ENCODE results near the gene ITGA3.

DNA sequence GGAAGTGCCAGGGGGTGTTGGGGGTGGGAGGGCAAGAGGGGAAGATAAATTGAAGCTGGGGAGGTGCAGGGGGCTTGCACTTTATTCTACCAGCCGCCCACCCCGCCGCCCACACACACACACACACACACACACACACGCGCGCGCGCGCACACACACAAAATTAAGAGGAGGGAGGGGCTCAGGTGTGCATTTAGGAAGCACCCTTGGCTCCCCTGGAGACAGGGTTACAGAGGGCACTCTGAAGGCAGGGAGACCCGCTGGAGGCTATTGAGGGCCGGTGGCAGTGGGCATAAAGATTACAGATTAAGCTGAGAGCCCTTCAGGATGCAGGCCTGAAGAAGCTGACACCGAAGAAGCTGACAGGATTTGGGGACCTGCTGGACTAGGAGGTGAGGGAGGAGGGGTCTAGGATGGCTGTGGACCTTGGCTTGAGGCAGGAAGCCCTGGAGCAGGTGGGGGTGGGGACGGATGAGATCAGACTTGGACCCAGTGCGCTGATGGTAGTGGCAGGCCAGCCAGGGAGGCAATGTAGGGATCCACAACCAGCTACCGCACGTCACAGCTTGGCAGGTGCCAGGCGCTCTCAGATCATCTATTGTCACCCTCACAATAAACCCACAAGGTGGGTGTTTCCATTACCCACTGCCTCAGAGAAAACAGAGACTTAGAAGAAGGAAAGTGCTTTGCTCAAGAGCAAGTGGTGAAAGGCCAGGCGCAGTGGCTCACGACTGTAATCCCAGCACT lies 74.8 kb downstream of the ITGA3 start:
- TF ChIP-seq EZH2 (IDR thresholded peaks at IDR 0.05; ENCODE audit: insufficient read depth, poor library complexity, severe bottlenecking) (no peak), EZH2phosphoT487 (IDR thresholded peaks at IDR 0.05; ENCODE audit: insufficient read depth, low read depth) (no peak)
